GM23248 (cell line): ENCODE results near the gene DAO.

Source experiments
- EZH2 ChIP-seq: fragments of 200-600 bp; sonication (generic); IDR thresholded peaks from 2 replicates; pipeline ENCODE4 v1.6.1; 2018; ENCODE audit warnings: antibody characterized with exemption, mild to moderate bottlenecking; ENCODE audit not compliant: insufficient read depth, poor library complexity, severe bottlenecking
- EZH2phosphoT487 ChIP-seq: fragments of 200-600 bp; sonication (generic); IDR thresholded peaks from 2 replicates; pipeline ENCODE4 v1.6.1; 2018; ENCODE audit warnings: antibody characterized with exemption, moderate library complexity, mild to moderate bottlenecking, low read depth; ENCODE audit not compliant: insufficient read depth

GRCh38 chr12:108845696-108846095, 34.2 kb upstream of the DAO start:
- TF ChIP-seq EZH2phosphoT487 (no peak), EZH2 (no peak)
